Measurements from ENCODE around the gene ATP13A3.

The ATP13A3 gene

GRCh38 chr3:194474675-194475074 lies 12.1 kb downstream of the ATP13A3 start:
- DNase-seq, result no peak

- DNase-seq, result peak; percentile 69
These were observed 14.4 kb downstream of the ATP13A3 start for GRCh38 chr3:194472290-194472920.

GRCh38 chr3:194471863-194472262 lies 14.9 kb downstream of the ATP13A3 start:
- DNase-seq, result no peak

- no peak for DNase-seq
These were observed 16.2 kb downstream of the ATP13A3 start for GRCh38 chr3:194470615-194471014.

GRCh38 chr3:194469977-194470376 lies 16.8 kb downstream of the ATP13A3 start:
- DNase-seq, result no peak

- no peak for DNase-seq
These were observed 18.7 kb downstream of the ATP13A3 start for GRCh38 chr3:194468086-194468485.

GRCh38 chr3:194466761-194467356 lies 19.9 kb downstream of the ATP13A3 start:
- DNase-seq, result no peak

GRCh38 chr3:194465920-194466570 lies 20.8 kb downstream of the ATP13A3 start:
- DNase-seq, result no peak

GRCh38 chr3:194465246-194465645 lies 21.6 kb downstream of the ATP13A3 start:
- DNase-seq, result no peak

- no peak for DNase-seq
These were observed 22.1 kb downstream of the ATP13A3 start for GRCh38 chr3:194464692-194465091.

- no peak for DNase-seq
These were observed 23.9 kb downstream of the ATP13A3 start for GRCh38 chr3:194462936-194463335.

GRCh38 chr3:194460566-194460965 lies 26.2 kb downstream of the ATP13A3 start:
- DNase-seq, result no peak

GRCh38 chr3:194458131-194458530 lies 28.7 kb downstream of the ATP13A3 start:
- DNase-seq, result no peak

GRCh38 chr3:194455481-194455880 lies 31.3 kb downstream of the ATP13A3 start:
- no peak for DNase-seq

- DNase-seq, result no peak
These were observed 36.5 kb downstream of the ATP13A3 start for GRCh38 chr3:194450341-194450740.

- no peak for DNase-seq
These were observed 36.9 kb downstream of the ATP13A3 start for GRCh38 chr3:194449913-194450312.

- no peak for DNase-seq
These were observed 39.1 kb downstream of the ATP13A3 start for GRCh38 chr3:194447657-194448056.

- peak; percentile 14 for DNase-seq
These were observed 39.6 kb downstream of the ATP13A3 start for GRCh38 chr3:194447161-194447560.

- DNase-seq, result no peak
These were observed 40.0 kb downstream of the ATP13A3 start for GRCh38 chr3:194446754-194447153.

- no peak for DNase-seq
These were observed 40.6 kb downstream of the ATP13A3 start for GRCh38 chr3:194446172-194446571.

GRCh38 chr3:194443901-194444300 lies 42.9 kb downstream of the ATP13A3 start:
- DNase-seq, result no peak

GRCh38 chr3:194440756-194441155 lies 46.0 kb downstream of the ATP13A3 start:
- no peak for DNase-seq

GRCh38 chr3:194439881-194440550 lies 46.8 kb downstream of the ATP13A3 start:
- no peak for DNase-seq

- DNase-seq, result no peak
These were observed 52.3 kb downstream of the ATP13A3 start for GRCh38 chr3:194434503-194434902.

Data from CD4-positive, alpha-beta T cell treated with Interleukin-10 for 1 hour (primary cell).